ENCODE data around the gene HLTF. TPM values are rescaled to one million over a fixed set of nuclear protein-coding genes. Genes with fewer than 3 reads are reported as not detected.

Gene HLTF
- total and polyA plus RNA-seq, 2 of the 13 experiments (the other 11 are each of a cell fraction or from before 2014, with no cell fraction given): 12.0 to 22.9 TPM

GRCh38 chr3:149086232-149086988 is at the start of gene HLTF (continued):
- no peak for TF ChIP-seq TRIM22 (IDR thresholded peaks at IDR 0.05)
- 0 out of 2 replicates have a peak, but pooled peaks have one; percentile 63 for TF ChIP-seq ZFP1 (CRISPR knock-in tag; IDR thresholded peaks at IDR 0.05)
- no peak for TF ChIP-seq WIZ (CRISPR knock-in tag; IDR thresholded peaks at IDR 0.05)
- no peak; the same call in none of the 2 replicates for TF ChIP-seq FOXO1 (CRISPR knock-in tag; IDR thresholded peaks at IDR 0.05)
- TF ChIP-seq RXRA (CRISPR knock-in tag; IDR thresholded peaks at IDR 0.05): peak; percentile 73; the same call in 1 of the 2 replicates
- TF ChIP-seq JDP2 (CRISPR knock-in tag; IDR thresholded peaks at IDR 0.05; ENCODE audit: borderline replicate concordance): no peak
- peak; percentile 94 for TF ChIP-seq MXD3 (CRISPR knock-in tag; IDR thresholded peaks at IDR 0.05)
- TF ChIP-seq ARID2 (CRISPR knock-in tag; IDR thresholded peaks at IDR 0.05; ENCODE audit: borderline replicate concordance): peak; percentile 91; the same call in 1 of the 2 replicates
- no peak for TF ChIP-seq CBX2 (IDR thresholded peaks at IDR 0.05; ENCODE audit: low read depth, low read length)
- TF ChIP-seq CBX2 (CRISPR knock-in tag; IDR thresholded peaks at IDR 0.05; ENCODE audit: low read depth): no peak
- no peak for TF ChIP-seq MZF1 (CRISPR knock-in tag; IDR thresholded peaks at IDR 0.05; ENCODE audit: borderline replicate concordance)
- no peak for TF ChIP-seq ZNF7 (CRISPR knock-in tag; IDR thresholded peaks at IDR 0.05)
- peak; percentile 91; the same call in 1 of the 2 replicates for TF ChIP-seq PBX3 (CRISPR knock-in tag; IDR thresholded peaks at IDR 0.05; ENCODE audit: borderline replicate concordance)
- no peak for TF ChIP-seq ZNF569 (CRISPR knock-in tag; IDR thresholded peaks at IDR 0.05; ENCODE audit: borderline replicate concordance)
- TF ChIP-seq SRY (CRISPR knock-in tag; IDR thresholded peaks at IDR 0.05): no peak; the same call in 1 of the 2 replicates
- no peak for TF ChIP-seq ZNF530 (CRISPR knock-in tag; IDR thresholded peaks at IDR 0.05; ENCODE audit: low read depth)
- peak; percentile 96 for TF ChIP-seq E2F1 (CRISPR knock-in tag; IDR thresholded peaks at IDR 0.05)
- TF ChIP-seq CEBPG (CRISPR knock-in tag; IDR thresholded peaks at IDR 0.05): no peak
- TF ChIP-seq KDM3A (CRISPR knock-in tag; IDR thresholded peaks at IDR 0.05; ENCODE audit: low read depth): peak; percentile 75; the same call in 1 of the 2 replicates
- peak; percentile 44; the same call in 1 of the 2 replicates for TF ChIP-seq NCOA2 (CRISPR knock-in tag; IDR thresholded peaks at IDR 0.05)
- TF ChIP-seq HOXA5 (CRISPR knock-in tag; IDR thresholded peaks at IDR 0.05): peak; percentile 90
- no peak for TF ChIP-seq SMC3 (IDR thresholded peaks at IDR 0.05; ENCODE audit: low read length)
- TF ChIP-seq PPARG (CRISPR knock-in tag; conservative IDR thresholded peaks at IDR 0.05): peak; percentile 68
- peak; percentile 90 for TF ChIP-seq ZNF225 (CRISPR knock-in tag; IDR thresholded peaks at IDR 0.05)
